OCI-LY1 (cell line): ENCODE results near the gene DIAPH2.

Experiments
- CTCF ChIP-seq: fragments of 200-600 bp; sonication (generic), shearing (Covaris generic); IDR thresholded peaks from 2 replicates; pipeline ENCODE4 v1.5.1; 2017; ENCODE audit warnings: mild to moderate bottlenecking, antibody characterized with exemption, low read length, moderate library complexity, mixed read lengths
- EZH2 ChIP-seq: fragments of 200-600 bp; sonication (generic), shearing (Covaris generic); IDR thresholded peaks from 2 replicates; pipeline ENCODE4 v1.8.0; 2017; ENCODE audit warnings: borderline replicate concordance, mixed run types, mild to moderate bottlenecking, antibody characterized with exemption, low read length, moderate library complexity, mixed read lengths

- TF ChIP-seq CTCF (no peak), EZH2 (no peak)
These were observed 312.6 kb downstream of the DIAPH2 start for GRCh38 chrX:96997196-96997595.
